PC-3 (cell line): Measurements from ENCODE around the gene FSTL4. TPM values are rescaled to one million over a fixed set of nuclear protein-coding genes. Genes with fewer than 3 reads are reported as not detected.

Source experiments
- ATAC-seq: fragments of 200-7000 bp; cut with Tn5 transposase; 2 replicates; pipeline ENCODE4 v1.9.1; 2020; ENCODE audit warnings: mild to moderate bottlenecking, moderate library complexity
- BruUV-seq: library from RNA; stranded (reverse); fragments of 400-500 nt; replicated peaks from 2 replicates; lab custom pipeline; 2021; lab: Mats Ljungman, UMichigan
- CTCF ChIA-PET: fragments of 300-600 bp; sonication (Branson Sonifier 250); formaldehyde crosslinking; loops from one replicate; lab custom pipeline; 2022; ENCODE audit warnings: antibody characterized with exemption; lab: Charles Lee
- POLR2A ChIA-PET: fragments of 300-600 bp; sonication (Branson Sonifier 250); formaldehyde crosslinking; loops from one replicate; lab custom pipeline; 2022; ENCODE audit warnings: antibody characterized with exemption; ENCODE audit not compliant: unreplicated experiment; lab: Charles Lee
- DNase-seq: peaks from one replicate; pipeline ENCODE4 v3.0.0-alpha.2; 2015
- H2AFZ ChIP-seq: fragments of 300-600 bp; sonication (generic); 2 replicates; pipeline ENCODE4 v1.6.0; 2016; ENCODE audit warnings: antibody characterized with exemption, low read length
- H3F3A ChIP-seq: fragments of 300-600 bp; sonication (generic); one replicate; pipeline ENCODE4 v1.6.0; 2017; ENCODE audit warnings: antibody characterized with exemption, low read length, control low read depth, mild to moderate bottlenecking; ENCODE audit not compliant: unreplicated experiment
- H3K27ac ChIP-seq: fragments of 300-600 bp; sonication (generic); 2 replicates; pipeline ENCODE4 v1.5.1; 2016; ENCODE audit warnings: mild to moderate bottlenecking, low read length
- H3K27me3 ChIP-seq: fragments of 300-600 bp; sonication (generic); 2 replicates; pipeline ENCODE4 v1.6.1; 2016; ENCODE audit warnings: low read length, mixed read lengths
- H3K36me3 ChIP-seq: fragments of 300-600 bp; sonication (generic); 2 replicates; pipeline ENCODE4 v1.6.1; 2016; ENCODE audit warnings: low read depth, mixed run types, low read length, mixed read lengths
- H3K4me1 ChIP-seq: fragments of 300-600 bp; sonication (generic); 2 replicates; pipeline ENCODE4 v1.5.1; 2016; ENCODE audit warnings: low read length; ENCODE audit not compliant: insufficient read depth
- H3K4me2 ChIP-seq: fragments of 300-600 bp; sonication (generic); 2 replicates; pipeline ENCODE4 v1.6.0; 2016; ENCODE audit warnings: low read length
- H3K4me3 ChIP-seq: fragments of 300-600 bp; sonication (generic); 2 replicates; pipeline ENCODE4 v1.5.1; 2016; ENCODE audit warnings: mild to moderate bottlenecking, low read length, mixed read lengths
- H3K79me2 ChIP-seq: fragments of 300-600 bp; sonication (generic); 2 replicates; pipeline ENCODE4 v1.6.1; 2017; ENCODE audit warnings: low read length, mixed read lengths
- H3K9ac ChIP-seq: fragments of 300-600 bp; sonication (generic); 2 replicates; pipeline ENCODE4 v1.6.0; 2016; ENCODE audit warnings: mild to moderate bottlenecking, low read length
- H3K9me2 ChIP-seq: fragments of 300-600 bp; sonication (generic); replicated peaks from 2 replicates; pipeline ENCODE4 v1.6.1; 2016; ENCODE audit warnings: mixed run types, low read length, mixed read lengths
- H3K9me3 ChIP-seq: fragments of 300-600 bp; sonication (generic); 2 replicates; pipeline ENCODE4 v1.6.1; 2016; ENCODE audit warnings: low read length, mixed read lengths
- H4K20me1 ChIP-seq: fragments of 300-600 bp; sonication (generic); 2 replicates; pipeline ENCODE4 v1.6.1; 2016; ENCODE audit warnings: low read length, mixed read lengths
- EZH2 ChIP-seq: fragments of 300-600 bp; sonication (generic); IDR thresholded peaks from one replicate; pipeline ENCODE4 v1.6.1; 2017; ENCODE audit warnings: antibody characterized with exemption, mild to moderate bottlenecking, low read length; ENCODE audit not compliant: unreplicated experiment
- EZH2phosphoT487 ChIP-seq: fragments of 300-600 bp; sonication (generic); IDR thresholded peaks from 2 replicates; pipeline ENCODE4 v1.6.1; 2018; ENCODE audit warnings: mild to moderate bottlenecking, antibody characterized with exemption, low read length, borderline replicate concordance
- intact Hi-C: fragments of 100-400 bp; cut with micrococcal nuclease; formaldehyde crosslinking; loops from 2 replicates; pipeline ENCODE4 v1.9.0; 2023
- total RNA-seq: library from RNA; depleted of rRNA; stranded (reverse); fragments of >200 nt; gene quantifications from 2 replicates; pipeline ENCODE4 v1.2.3, GENCODE V29; 2014
- TF ChIP-seq, protein P1 (sequence below): fragments of 300-600 bp; sonication (generic); conservative IDR thresholded peaks from 2 replicates; pipeline ENCODE4 v1.5.1; 2017; ENCODE audit warnings: antibody characterized with exemption, low read depth, mild to moderate bottlenecking, low read length

The FSTL4 gene
- total RNA-seq, 1 experiment from 2014 or later: 4.2 TPM

DNA sequence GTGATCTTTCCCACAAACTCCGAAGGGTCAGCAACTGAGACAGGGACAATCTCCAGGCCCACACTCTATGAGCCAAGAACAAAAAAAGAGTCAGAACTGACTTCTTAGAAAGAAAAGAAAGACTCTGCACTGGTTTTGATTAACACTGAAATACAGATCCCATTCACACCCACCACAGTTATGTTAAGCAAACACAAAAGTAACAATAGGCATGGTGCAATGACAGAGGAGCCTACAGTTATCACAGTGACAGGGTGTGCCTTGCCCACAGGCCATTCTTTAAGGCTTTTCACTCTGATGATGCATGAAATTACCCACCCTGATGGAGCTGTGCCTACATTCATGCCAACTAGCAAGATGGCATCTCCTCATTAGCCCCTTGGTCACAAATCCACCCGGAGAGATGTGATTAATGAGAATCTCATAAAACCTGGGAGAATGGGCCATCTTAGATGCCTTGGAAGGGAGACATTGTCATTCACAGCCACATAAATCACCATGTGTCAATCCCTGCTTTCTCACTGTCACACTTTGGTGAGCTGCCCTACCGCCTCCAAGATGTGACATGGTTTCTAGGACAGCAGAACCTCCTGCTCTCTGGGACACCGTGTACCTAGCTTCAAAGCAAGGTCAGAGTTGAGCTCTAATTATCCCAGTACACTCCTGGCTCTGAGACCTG lies 27.6 kb upstream of the FSTL4 start:
- no peaks in the 10 kb centered on the region for H3F3A ChIP-seq
- no peaks in the 10 kb centered on the region for H3K4me1 ChIP-seq
- no peaks in the 10 kb centered on the region for H3K27me3 ChIP-seq
- H3K36me3 ChIP-seq: no peaks in the 10 kb centered on the region
- ATAC-seq (no peak), DNase-seq (no peak)
- H3K9ac ChIP-seq: no peak overlapping the region
- BruUV-seq: no TSS peak
- no peak overlapping the region for H3K27ac ChIP-seq
- no peaks in the 10 kb centered on the region for H3K79me2 ChIP-seq
- intact Hi-C loops: no loop called here
- TF ChIP-seq, protein P1, sequence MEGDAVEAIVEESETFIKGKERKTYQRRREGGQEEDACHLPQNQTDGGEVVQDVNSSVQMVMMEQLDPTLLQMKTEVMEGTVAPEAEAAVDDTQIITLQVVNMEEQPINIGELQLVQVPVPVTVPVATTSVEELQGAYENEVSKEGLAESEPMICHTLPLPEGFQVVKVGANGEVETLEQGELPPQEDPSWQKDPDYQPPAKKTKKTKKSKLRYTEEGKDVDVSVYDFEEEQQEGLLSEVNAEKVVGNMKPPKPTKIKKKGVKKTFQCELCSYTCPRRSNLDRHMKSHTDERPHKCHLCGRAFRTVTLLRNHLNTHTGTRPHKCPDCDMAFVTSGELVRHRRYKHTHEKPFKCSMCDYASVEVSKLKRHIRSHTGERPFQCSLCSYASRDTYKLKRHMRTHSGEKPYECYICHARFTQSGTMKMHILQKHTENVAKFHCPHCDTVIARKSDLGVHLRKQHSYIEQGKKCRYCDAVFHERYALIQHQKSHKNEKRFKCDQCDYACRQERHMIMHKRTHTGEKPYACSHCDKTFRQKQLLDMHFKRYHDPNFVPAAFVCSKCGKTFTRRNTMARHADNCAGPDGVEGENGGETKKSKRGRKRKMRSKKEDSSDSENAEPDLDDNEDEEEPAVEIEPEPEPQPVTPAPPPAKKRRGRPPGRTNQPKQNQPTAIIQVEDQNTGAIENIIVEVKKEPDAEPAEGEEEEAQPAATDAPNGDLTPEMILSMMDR: no peak
- TF ChIP-seq EZH2phosphoT487 (no peak), EZH2 (no peak)
- no peaks in the 10 kb centered on the region for H4K20me1 ChIP-seq
- no peak overlapping the region for H3K4me2 ChIP-seq
- no peaks in the 10 kb centered on the region for H3K9me2 ChIP-seq
- H2AFZ ChIP-seq: no peak overlapping the region
- ChIA-PET CTCF (no interaction called here), POLR2A (no interaction called here)
- H3K4me3 ChIP-seq: no peak overlapping the region
- H3K9me3 ChIP-seq: no peaks in the 10 kb centered on the region

DNA sequence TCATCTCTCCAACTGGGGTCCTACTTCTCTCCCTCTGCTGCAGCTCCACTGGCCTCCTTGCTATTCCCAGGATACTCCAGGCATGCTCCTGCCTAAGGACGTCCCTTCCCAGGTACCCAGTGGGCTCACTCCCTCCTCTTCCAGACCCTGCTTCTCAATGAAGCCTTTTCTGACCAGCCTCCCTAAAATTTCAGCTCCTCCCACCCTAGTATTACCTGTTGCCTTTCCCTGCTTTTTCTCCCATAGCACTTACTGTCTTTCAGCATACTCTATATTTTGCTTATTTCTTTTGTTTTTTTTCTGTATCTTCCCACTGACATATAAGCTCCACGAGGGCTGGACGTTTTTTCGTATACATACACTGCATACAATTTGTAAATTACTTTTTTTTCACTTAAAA lies 26.1 kb upstream of the FSTL4 start:
- Histone ChIP-seq H3K9me3 (no peaks in the 10 kb centered on the region), H3K27ac (no peak overlapping the region), H2AFZ (no peak overlapping the region), H3K27me3 (no peaks in the 10 kb centered on the region), H3F3A (no peaks in the 10 kb centered on the region), H4K20me1 (no peaks in the 10 kb centered on the region), H3K4me3 (no peak overlapping the region), H3K4me2 (no peak overlapping the region), H3K36me3 (no peaks in the 10 kb centered on the region), H3K9me2 (no peaks in the 10 kb centered on the region), H3K79me2 (no peaks in the 10 kb centered on the region), H3K9ac (no peak overlapping the region), H3K4me1 (no peaks in the 10 kb centered on the region)
- no peak for ATAC-seq
- DNase-seq: no peak
- TF ChIP-seq, protein P1: no peak
- no peak for TF ChIP-seq EZH2phosphoT487
- no peak for TF ChIP-seq EZH2
- intact Hi-C loops: no loop called here
- POLR2A ChIA-PET: no interaction called here
- CTCF ChIA-PET: no interaction called here
- BruUV-seq: no TSS peak

DNA sequence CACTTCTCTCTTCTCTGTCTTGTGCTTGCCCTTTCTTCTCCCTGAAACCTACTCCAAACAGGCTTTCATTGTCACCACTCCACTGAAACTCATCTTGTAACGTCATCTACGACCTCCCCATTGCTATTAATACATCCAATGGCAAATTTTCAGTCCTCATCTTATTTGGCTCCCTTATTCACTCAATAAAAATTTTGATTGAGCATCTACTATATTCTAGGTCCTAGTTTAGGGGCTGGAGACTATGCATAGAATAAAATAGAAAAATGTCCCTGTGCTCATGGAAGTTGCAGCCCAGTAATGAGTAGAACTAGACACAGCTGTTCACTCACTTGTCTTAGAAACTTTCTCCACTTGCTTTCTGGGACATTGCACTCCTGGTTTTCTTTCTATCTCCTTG lies 24.9 kb upstream of the FSTL4 start:
- Histone ChIP-seq H3K27ac (no peak overlapping the region), H3F3A (no peaks in the 10 kb centered on the region), H3K4me3 (no peak overlapping the region), H2AFZ (no peak overlapping the region), H3K36me3 (no peaks in the 10 kb centered on the region), H3K9me2 (no peaks in the 10 kb centered on the region), H4K20me1 (no peaks in the 10 kb centered on the region), H3K9ac (no peak overlapping the region), H3K4me1 (no peaks in the 10 kb centered on the region), H3K79me2 (no peaks in the 10 kb centered on the region), H3K9me3 (no peaks in the 10 kb centered on the region), H3K4me2 (no peak overlapping the region), H3K27me3 (no peaks in the 10 kb centered on the region)
- DNase-seq (no peak), ATAC-seq (no peak)
- CTCF ChIA-PET: no interaction called here
- intact Hi-C loops: no loop called here
- TF ChIP-seq EZH2phosphoT487 (no peak), EZH2 (no peak)
- TF ChIP-seq, protein P1: no peak
- BruUV-seq: no TSS peak
- POLR2A ChIA-PET: no interaction called here
